Tibial nerve (tissue), 4 donors: Measurements from ENCODE around the gene MAPK8. TPM values are rescaled to one million over a fixed set of nuclear protein-coding genes. Genes with fewer than 3 reads are reported as not detected.

Experiments used
- DNase-seq, 2 donors: peaks; one replicate each; pipeline ENCODE4 v3.0.0-alpha.2; 2019; ENCODE audit warnings: low spot score in 2 of 2
- H3K27ac ChIP-seq, 4 donors: fragments of 200-600 bp; sonication (generic) in 3 of 4; one replicate each; pipeline ENCODE4 v1.5.1; 2017 to 2019; ENCODE audit warnings: mild to moderate bottlenecking in 1 of 4
- H3K27me3 ChIP-seq, 2 donors: fragments of 200-600 bp; sonication (generic) in 1 of 2; one replicate each; pipeline versions ENCODE4 v1.5.1 to v1.6.0; 2017 to 2019
- H3K36me3 ChIP-seq, 3 donors: fragments of 200-600 bp; sonication (generic); one replicate each; pipeline ENCODE4 v1.5.1; 2018 to 2019
- H3K4me1 ChIP-seq, 4 donors: fragments of 200-600 bp; sonication (generic) in 3 of 4; one replicate each; pipeline ENCODE4 v1.5.1; 2017 to 2019
- H3K4me3 ChIP-seq, 4 donors: fragments of 200-600 bp; sonication (generic) in 3 of 4; one replicate each; pipeline ENCODE4 v1.5.1; 2017 to 2019; ENCODE audit warnings: mild to moderate bottlenecking in 1 of 4, moderate library complexity in 1 of 4
- H3K9me3 ChIP-seq, 4 donors: fragments of 200-600 bp; sonication (generic) in 3 of 4; one replicate each; pipeline ENCODE4 v1.5.1; 2017 to 2019
- CTCF ChIP-seq, 5 experiments: fragments of 200-600 bp in 3 of 5; fragments of 450-650 bp in 2 of 5; sonication (generic) in 3 of 5; IDR thresholded peaks; one replicate each; pipeline ENCODE4 v1.5.1; 2016 to 2019; ENCODE audit warnings: antibody characterized with exemption in 5 of 5, mild to moderate bottlenecking in 3 of 5, moderate library complexity in 2 of 5
- EP300 ChIP-seq, 2 donors: sonication (generic); formaldehyde crosslinking; IDR thresholded peaks; one replicate each; pipeline ENCODE4 v1.6.1; 2017; ENCODE audit warnings: antibody characterized with exemption in 2 of 2, mild to moderate bottlenecking in 1 of 2
- POLR2A ChIP-seq, 2 donors: fragments of 450-650 bp; IDR thresholded peaks; one replicate each; pipeline ENCODE4 v1.6.1; 2017; ENCODE audit warnings: antibody characterized with exemption in 2 of 2, mild to moderate bottlenecking in 2 of 2, moderate library complexity in 2 of 2
- WGBS, 2 donors: methylation state at CpG; one replicate each; pipeline ENCODE4 v1.1.5; 2018; 5-methylcytosine and 5-hydroxymethylcytosine counted together
- total RNA-seq, 4 donors: library from RNA; depleted of rRNA; stranded (reverse); fragments of >200 nt; gene quantifications; one replicate each; pipeline ENCODE4 v1.1.0, GENCODE V29; 2016

The MAPK8 gene
- total RNA-seq, 4 donors from 2014 or later = 53.4 to 65.6 (median 62.2) TPM

DNA sequence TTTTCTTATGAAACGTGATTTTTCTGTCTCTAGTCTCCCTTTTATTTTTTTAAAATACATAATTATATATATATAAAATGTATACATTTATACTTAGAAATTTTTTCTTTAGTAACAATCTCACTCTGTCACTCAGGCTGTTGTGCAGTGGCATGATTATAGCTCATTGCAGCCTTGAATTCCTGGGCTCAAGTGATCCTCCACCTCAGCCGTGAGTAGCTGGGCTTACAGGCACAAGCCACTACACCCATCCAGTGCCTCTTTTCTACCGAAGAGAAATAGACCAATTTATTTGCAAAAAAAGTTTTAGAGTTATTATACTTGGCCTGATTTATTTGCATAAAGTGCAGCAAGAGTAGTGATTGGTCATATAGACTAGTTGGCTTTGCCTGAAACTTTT, 72.2 kb downstream of the MAPK8 start:
- 86 to 94% methylated on average over 3 of the region's 3 CpGs for WGBS, 2 donors
- H3K4me3 ChIP-seq = no peak overlapping the region
- H3K36me3 ChIP-seq = peaks cover 0 to 6% (median 0%) of the 10 kb centered on the region in 3 donors
- DNase-seq = no peak
- H3K27ac ChIP-seq = no peak overlapping the region
- peaks cover 0 to 43% (median 10%) of the 10 kb centered on the region in 4 donors for H3K9me3 ChIP-seq
- H3K4me1 ChIP-seq = no peaks in the 10 kb centered on the region
- no peak for TF ChIP-seq CTCF (IDR thresholded peaks at IDR 0.05)
- TF ChIP-seq POLR2A (IDR thresholded peaks at IDR 0.05) = no peak
- no peak for TF ChIP-seq EP300 (IDR thresholded peaks at IDR 0.05)
- H3K27me3 ChIP-seq = no peaks in the 10 kb centered on the region

- Histone ChIP-seq H3K4me1 (peaks cover 0 to 13% (median 0%) of the 10 kb centered on the region in 4 donors), H3K27me3 (no peaks in the 10 kb centered on the region), H3K36me3 (peaks cover 0 to 6% (median 0%) of the 10 kb centered on the region in 3 donors), H3K27ac (no peak overlapping the region), H3K4me3 (no peak overlapping the region), H3K9me3 (peaks cover 0 to 33% (median 7%) of the 10 kb centered on the region in 4 donors)
- no peak for TF ChIP-seq POLR2A (IDR thresholded peaks at IDR 0.05)
- TF ChIP-seq EP300 (IDR thresholded peaks at IDR 0.05) = no peak
- TF ChIP-seq CTCF (IDR thresholded peaks at IDR 0.05) = no peak
- DNase-seq = no peak
These were observed 75.5 kb downstream of the MAPK8 start for GRCh38 chr10:48381971-48382370.

DNA sequence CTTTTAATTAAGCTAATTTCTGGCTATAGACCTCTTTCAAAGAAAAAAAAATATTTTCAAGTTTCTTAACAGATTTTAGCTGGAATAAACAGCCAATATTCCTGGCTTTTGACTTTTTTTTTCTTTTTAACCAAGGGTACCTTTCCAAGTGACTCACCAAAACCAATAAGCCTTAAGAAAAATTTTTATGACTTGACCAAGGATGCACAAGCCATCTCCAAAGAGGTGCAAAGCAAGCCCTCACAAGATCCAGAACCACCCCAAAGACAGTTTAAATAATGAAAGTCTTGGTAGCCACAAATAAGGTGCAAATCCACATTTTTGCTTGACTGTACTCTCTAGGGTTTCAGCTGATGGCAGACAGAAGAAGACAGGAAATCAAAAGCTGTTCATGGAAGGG, 76.5 kb downstream of the MAPK8 start:
- DNase-seq = no peak
- Histone ChIP-seq H3K27ac (no peak overlapping the region), H3K36me3 (peaks cover 0 to 6% (median 0%) of the 10 kb centered on the region in 3 donors), H3K27me3 (no peaks in the 10 kb centered on the region), H3K4me3 (no peak overlapping the region), H3K9me3 (peaks cover 0 to 33% (median 7%) of the 10 kb centered on the region in 4 donors), H3K4me1 (peaks cover 0 to 13% (median 0%) of the 10 kb centered on the region in 4 donors)
- TF ChIP-seq CTCF (IDR thresholded peaks at IDR 0.05) (no peak), EP300 (IDR thresholded peaks at IDR 0.05) (no peak), POLR2A (IDR thresholded peaks at IDR 0.05) (no peak)

DNA sequence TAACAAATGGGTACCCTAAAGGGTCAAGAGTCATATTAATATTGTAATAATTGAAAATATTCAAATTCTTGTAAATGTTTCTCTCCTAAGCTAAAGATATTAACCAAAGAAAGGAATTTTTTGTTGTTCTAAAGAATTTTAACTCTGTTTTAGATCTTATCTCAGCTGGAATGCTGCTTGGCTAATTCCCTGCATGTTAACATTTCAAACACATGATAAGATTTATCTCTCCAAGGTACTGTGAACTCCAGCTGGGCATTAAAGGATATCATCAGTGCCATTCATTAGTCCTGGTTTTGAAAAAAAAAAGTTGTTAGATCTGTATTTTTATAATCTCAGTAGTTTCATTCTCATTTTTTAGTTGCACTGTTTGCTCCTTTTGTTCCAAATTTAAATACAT, 76.9 kb downstream of the MAPK8 start:
- no peak for TF ChIP-seq EP300 (IDR thresholded peaks at IDR 0.05)
- no peak for TF ChIP-seq CTCF (IDR thresholded peaks at IDR 0.05)
- no peak for TF ChIP-seq POLR2A (IDR thresholded peaks at IDR 0.05)
- no peak for DNase-seq
- H3K4me1 ChIP-seq = peaks cover 0 to 13% (median 0%) of the 10 kb centered on the region in 4 donors
- peaks cover 0 to 6% (median 0%) of the 10 kb centered on the region in 3 donors for H3K36me3 ChIP-seq
- peaks cover 0 to 33% (median 7%) of the 10 kb centered on the region in 4 donors for H3K9me3 ChIP-seq
- H3K27me3 ChIP-seq = no peaks in the 10 kb centered on the region
- H3K27ac ChIP-seq = no peak overlapping the region
- H3K4me3 ChIP-seq = no peak overlapping the region

- Histone ChIP-seq H3K9me3 (peaks cover 0 to 28% (median 5%) of the 10 kb centered on the region in 4 donors), H3K36me3 (peaks cover 0 to 6% (median 0%) of the 10 kb centered on the region in 3 donors), H3K4me3 (no peak overlapping the region), H3K4me1 (peaks cover 0 to 17% (median 0%) of the 10 kb centered on the region in 4 donors), H3K27ac (no peak overlapping the region), H3K27me3 (no peaks in the 10 kb centered on the region)
- TF ChIP-seq CTCF (IDR thresholded peaks at IDR 0.05) (no peak), POLR2A (IDR thresholded peaks at IDR 0.05) (no peak), EP300 (IDR thresholded peaks at IDR 0.05) (no peak)
- no peak for DNase-seq
These were observed 78.2 kb downstream of the MAPK8 start for GRCh38 chr10:48384699-48384982.
